Choroid plexus epithelial cell (primary cell): ENCODE data around the gene GALNS.

ENCODE experiments used
- DNase-seq: peaks from one replicate; pipeline ENCODE4 v3.0.0-alpha.2; 2010; ENCODE audit warnings: low read depth
- H3K4me3 ChIP-seq: 2 replicates; pipeline ENCODE4 v1.5.1; 2011; ENCODE audit warnings: low read depth, mild to moderate bottlenecking, control low read depth, low read length, moderate library complexity
- CTCF ChIP-seq: conservative IDR thresholded peaks from 2 replicates; pipeline ENCODE4 v1.5.1; 2011; ENCODE audit warnings: low read depth, mild to moderate bottlenecking, control low read depth, inconsistent platforms, low read length, moderate library complexity

The GALNS gene

GRCh38 chr16:88785106-88785924 lies 71.4 kb downstream of the GALNS start, which contains the start of gene PIEZO1:
Gene PIEZO1 (minus strand): TSS chr16:88785220. CDS start chr16:88784964, 256 bp downstream.
- H3K4me3 ChIP-seq, result peak within 1 kb of the TSS; percentile 65

GRCh38 chr16:88784856-88785105 lies 72.0 kb downstream of the GALNS start:
- peak overlapping the region; percentile 65 for H3K4me3 ChIP-seq
- no peak for TF ChIP-seq CTCF
- no peak for DNase-seq

More at GRCh38 chr16:88785106-88785924, 71.4 kb downstream of the GALNS start, which contains the start of gene PIEZO1:
- DNase-seq, result peak; percentile 66
- TF ChIP-seq CTCF, result peak; percentile 72

GRCh38 chr16:88784074-88784855 lies 72.5 kb downstream of the GALNS start:
- peak; percentile 68 for TF ChIP-seq CTCF

GRCh38 chr16:88783391-88784073 lies 73.2 kb downstream of the GALNS start:
- DNase-seq, result peak; percentile 35
- H3K4me3 ChIP-seq, result peak overlapping the region; percentile 65
- TF ChIP-seq CTCF, result no peak

More at GRCh38 chr16:88784074-88784855, 72.5 kb downstream of the GALNS start:
- peak overlapping the region; percentile 65 for H3K4me3 ChIP-seq
- DNase-seq, result peak; percentile 74

GRCh38 chr16:88782454-88783390 lies 74.0 kb downstream of the GALNS start:
- peak overlapping the region; percentile 5 for H3K4me3 ChIP-seq
- peak; percentile 39 for DNase-seq
- TF ChIP-seq CTCF, result no peak
